ENCODE results near the gene GABRB3.

GRCh38 chr15:26521130-26521529 is 251.7 kb downstream of the GABRB3 start:
- no peak for TF ChIP-seq CTCF (IDR thresholded peaks at IDR 0.05; ENCODE audit: extremely low read depth in 1 of 2, insufficient read depth in 1 of 2, low read depth in 1 of 2, low read length in 2 of 2)
- no peak for TF ChIP-seq POLR2AphosphoS5 (IDR thresholded peaks at IDR 0.05; ENCODE audit: insufficient read depth, low read depth, low read length)
- TF ChIP-seq POLR2A (IDR thresholded peaks at IDR 0.05; ENCODE audit: low read depth, low read length), result no peak
- TF ChIP-seq MYC (IDR thresholded peaks at IDR 0.05; ENCODE audit: low read depth, low read length), result no peak
- no peak for TF ChIP-seq MAX (IDR thresholded peaks at IDR 0.05; ENCODE audit: insufficient read depth, insufficient read length)
- no peak for TF ChIP-seq EZH2 (IDR thresholded peaks at IDR 0.05; ENCODE audit: borderline replicate concordance, low read depth, low read length, severe bottlenecking)

Measured in endothelial cell of umbilical vein (primary cell).